NCI-H510A (cell line): ENCODE results near the gene IGSF6.
"Not testable (repeated sequence)": the region's sequence is repeated elsewhere in the genome, so short reads cannot be mapped to it uniquely, and the experiment has no call there.

Experiments
- DNase-seq: peaks from one replicate; lab custom pipeline; 2025; lab: John Stamatoyannopoulos, UW

The IGSF6 gene

DNA sequence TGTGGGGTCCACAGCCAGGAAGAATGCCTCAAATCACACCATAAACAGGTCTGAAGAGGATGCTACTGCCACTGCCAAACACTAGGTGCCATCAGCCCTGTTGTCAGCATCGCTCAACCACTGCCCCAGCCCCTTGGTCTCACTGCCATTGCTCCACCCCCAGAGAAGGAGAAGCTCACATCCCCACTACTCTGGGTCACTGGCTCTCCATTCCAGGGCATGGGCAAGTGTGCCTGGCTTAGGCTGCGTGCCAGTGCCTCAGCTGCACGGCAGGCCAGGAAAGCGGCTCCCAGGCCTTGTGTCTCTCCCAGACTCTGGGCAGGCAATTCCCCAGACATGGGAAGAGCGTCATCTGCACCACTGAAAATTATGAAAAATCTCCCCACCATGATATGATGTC, 1.2 kb upstream of the IGSF6 start:
- DNase-seq = no peak

DNA sequence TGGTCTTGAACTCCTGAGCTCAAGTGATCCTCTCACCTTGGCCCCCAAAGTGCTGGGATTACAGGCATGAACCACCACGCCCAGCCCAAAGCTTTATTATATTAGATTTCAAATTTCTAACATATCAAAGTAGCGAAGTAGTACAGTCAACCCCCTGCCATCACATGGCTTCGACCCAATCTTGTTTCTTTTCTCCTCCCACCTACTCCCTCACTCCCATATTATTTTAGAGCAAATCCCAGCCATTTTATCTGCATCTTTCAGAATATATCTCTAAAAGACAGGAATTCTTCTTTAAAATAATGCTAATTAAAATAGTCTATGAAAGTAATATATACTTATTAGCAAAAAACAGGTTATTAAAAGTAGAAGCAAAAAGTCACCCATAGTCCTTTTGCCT, 893 bp downstream of the IGSF6 start:
- no peak for DNase-seq

- no peak for DNase-seq
Observed at GRCh38 chr16:21650521-21650920, 1.9 kb downstream of the IGSF6 start.

DNA sequence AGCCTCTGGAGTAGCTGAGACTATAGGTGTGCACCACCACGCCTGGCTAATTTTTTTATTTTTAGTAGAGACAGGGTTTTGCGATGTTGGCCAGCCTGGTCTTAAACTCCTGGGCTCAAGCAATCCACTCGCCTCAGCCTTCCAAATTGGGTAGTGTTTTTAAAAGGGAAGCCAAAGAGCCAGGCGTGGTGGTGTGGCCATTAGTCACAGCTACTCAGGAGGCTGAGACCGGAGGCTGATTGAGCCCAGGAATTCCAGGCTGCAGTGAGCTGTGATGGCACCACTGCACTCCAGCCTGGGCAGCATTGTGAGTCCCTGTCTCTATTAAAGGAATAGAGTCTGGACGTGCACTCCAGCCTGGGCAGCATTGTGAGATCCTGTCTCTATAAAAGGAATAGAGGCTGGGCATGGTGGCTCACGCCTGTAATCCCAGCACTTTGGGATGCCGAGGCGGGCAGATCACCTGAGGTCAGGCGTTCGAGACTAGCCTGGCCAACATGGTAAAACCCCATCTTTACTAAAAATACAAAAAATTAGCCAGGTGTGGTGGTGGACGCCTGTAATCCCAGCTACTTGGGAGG, 2.5 kb downstream of the IGSF6 start:
- DNase-seq = not testable (repeated sequence)

- no peak for DNase-seq
Observed at GRCh38 chr16:21647562-21648164, 4.7 kb downstream of the IGSF6 start.

GRCh38 chr16:21646721-21647561, 5.5 kb downstream of the IGSF6 start:
- DNase-seq = no peak

DNA sequence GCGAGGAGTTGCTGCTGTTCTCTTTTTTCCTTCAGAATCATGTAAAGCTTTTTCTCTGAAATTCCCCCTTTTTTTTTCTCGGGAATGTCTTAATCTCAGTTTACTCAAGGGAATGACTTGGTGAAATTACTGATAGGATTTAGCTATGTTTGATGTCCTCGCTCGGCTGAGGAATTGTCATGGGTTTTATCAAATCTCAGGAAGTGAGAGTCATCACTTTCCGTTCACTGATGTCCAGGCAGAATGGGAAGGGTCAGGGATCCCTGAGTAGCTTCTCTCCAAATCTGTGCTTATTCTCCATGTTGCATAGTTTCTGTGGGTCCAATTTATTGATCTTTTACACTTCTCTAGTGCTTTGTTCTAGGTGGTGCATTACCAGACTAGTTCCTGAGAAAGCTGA, 6.3 kb downstream of the IGSF6 start:
- no peak for DNase-seq

GRCh38 chr16:21645261-21645721, 7.1 kb downstream of the IGSF6 start:
- DNase-seq = no peak

DNA sequence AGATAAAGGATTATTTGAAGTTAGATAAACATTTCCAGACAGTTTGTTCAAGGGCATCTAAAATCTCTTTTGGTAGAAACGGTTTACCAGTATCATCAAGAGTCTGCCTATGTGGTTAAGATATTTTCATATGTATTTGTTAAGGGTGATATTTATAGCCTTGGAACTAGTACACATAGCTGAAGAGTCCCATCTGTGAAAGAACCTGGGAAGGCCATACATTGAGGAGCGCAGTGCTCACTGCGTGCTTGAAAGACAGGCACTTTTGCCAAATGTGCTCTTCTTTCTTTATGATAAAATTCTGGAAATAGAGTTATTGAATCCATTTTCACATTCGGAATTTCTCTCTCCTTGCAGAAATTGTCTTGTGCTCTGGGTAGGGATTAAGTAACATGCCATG, 7.7 kb downstream of the IGSF6 start:
- DNase-seq = no peak

- no peak for DNase-seq
Observed at GRCh38 chr16:21643785-21644184, 8.6 kb downstream of the IGSF6 start.

DNA sequence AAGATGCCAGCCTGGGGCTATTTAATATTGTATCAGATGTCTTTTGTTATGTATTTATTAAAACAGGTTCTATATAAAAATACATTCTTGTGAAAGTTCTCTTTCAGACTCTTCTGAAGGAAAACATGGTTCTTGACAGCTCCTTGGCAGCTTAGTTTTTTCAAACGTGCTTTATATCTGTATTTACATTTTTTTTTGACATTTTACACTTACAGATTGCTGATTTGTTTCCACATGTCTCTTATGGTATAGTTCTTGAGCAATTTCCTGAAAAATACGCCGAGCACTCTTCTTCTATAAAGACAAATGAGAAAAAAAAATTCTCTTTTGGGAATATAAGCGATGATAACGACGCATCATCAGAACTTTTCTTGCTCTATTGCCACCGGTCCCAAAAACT, 9.5 kb downstream of the IGSF6 start:
- no peak for DNase-seq

DNA sequence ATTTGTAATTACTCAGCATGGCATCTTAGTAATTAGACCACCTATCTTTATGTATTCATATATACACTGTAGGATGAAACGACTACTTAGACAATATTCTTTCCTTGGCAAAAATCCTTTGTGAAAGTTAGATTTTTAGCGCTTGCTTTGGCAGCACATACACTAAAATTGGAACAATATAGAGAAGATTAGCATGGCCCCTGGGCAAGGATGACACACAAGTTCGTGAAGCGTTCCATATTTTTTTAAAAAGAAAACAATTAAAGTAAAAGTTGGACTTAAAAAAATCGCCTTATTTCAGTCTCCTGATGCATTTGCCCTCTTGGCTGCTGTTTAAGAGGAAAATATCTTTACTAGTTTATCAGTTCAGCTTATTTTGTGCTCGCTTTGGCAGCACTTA, 10.5 kb downstream of the IGSF6 start:
- DNase-seq = no peak

GRCh38 chr16:21639493-21639892, 12.9 kb downstream of the IGSF6 start:
- DNase-seq = no peak

GRCh38 chr16:21638573-21638975, 13.8 kb downstream of the IGSF6 start:
- no peak for DNase-seq

GRCh38 chr16:21637032-21637968, 15.1 kb downstream of the IGSF6 start:
- DNase-seq = no peak

- not testable (repeated sequence) for DNase-seq
Observed at GRCh38 chr16:21635694-21636093, 16.7 kb downstream of the IGSF6 start.

DNA sequence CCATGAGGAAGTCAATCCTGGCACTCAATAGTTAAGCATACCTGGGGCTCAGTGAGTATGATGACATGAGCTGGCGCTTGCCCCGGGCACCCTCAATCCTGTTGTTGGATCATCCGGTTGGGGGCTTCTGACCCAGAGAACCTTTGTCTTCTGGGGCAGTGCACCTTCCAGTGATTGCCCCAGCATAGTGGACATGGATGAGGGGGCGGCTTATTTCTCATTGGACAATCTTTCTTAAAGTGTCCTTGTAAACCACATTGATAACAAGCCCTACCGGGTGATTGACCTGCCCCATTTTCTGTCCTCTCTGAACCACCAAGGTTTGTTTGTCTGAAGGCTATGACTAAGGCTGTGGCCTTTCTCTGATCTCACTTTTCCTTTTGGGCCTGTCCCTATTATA, 18.2 kb downstream of the IGSF6 start:
- DNase-seq = no peak

- DNase-seq = not testable (repeated sequence)
Observed at GRCh38 chr16:21631951-21632575, 20.3 kb downstream of the IGSF6 start.

DNA sequence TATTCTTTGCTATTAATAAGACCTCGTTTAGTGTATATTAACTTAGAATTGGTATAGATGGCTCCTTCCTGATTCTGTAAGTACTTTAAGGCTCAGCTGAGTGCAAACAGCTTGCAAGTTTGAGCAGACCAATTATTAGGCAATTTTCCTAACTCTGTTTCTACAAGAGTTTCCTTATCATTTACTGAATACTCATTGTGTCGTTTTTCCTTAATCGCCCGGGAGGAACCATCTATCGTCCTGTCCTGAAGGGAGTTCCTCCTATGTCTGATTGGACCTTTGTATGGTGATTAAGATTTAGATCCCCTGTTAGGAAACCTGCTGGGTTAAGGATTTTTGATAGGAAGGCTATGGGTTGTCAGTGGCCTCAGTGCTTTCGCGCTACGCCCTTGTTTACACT, 21.0 kb downstream of the IGSF6 start:
- not testable (repeated sequence) for DNase-seq

DNA sequence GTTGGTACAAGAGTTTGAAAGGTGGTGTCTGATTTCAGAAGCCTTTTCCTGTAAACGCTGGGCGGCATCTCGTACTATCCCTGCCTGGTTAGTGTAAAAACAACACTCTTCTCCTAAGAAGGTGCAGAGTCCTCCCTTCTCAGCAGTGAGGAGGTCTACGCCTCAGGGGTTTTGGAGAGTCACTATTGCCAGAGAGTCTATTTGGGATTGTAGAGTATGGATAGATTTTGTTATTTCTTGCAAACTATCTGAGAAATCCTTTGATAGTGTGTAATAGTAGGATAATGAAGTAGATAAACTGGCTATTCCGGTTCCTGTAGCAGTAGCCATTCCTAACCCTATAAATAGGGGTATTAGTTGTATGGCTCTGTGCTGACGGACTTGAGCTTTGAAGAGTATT, 21.5 kb downstream of the IGSF6 start:
- peak; percentile 37 for DNase-seq
